GM12878 (cell line): ENCODE results near the gene SLC6A2. TPM values are rescaled to one million over a fixed set of nuclear protein-coding genes. Genes with fewer than 3 reads are reported as not detected.

Experiments
- ATAC-seq: fragments of 200-7000 bp; cut with Tn5 transposase; 3 replicates; pipeline ENCODE4 v1.9.1; 2020; ENCODE audit warnings: mild to moderate bottlenecking, moderate library complexity
- BruUV-seq: library from RNA; stranded (reverse); fragments of 400-500 nt; replicated peaks from 2 replicates; lab custom pipeline; 2021; lab: Mats Ljungman, UMichigan
- CTCF ChIA-PET: fragments of 300-600 bp; sonication (Branson Sonifier 250); formaldehyde crosslinking; extraction: SDS; loops from one replicate; lab custom pipeline; 2021; ENCODE audit warnings: inconsistent platforms; lab: Yijun Ruan, JAX
- POLR2A ChIA-PET: fragments of 350-600 bp; formaldehyde crosslinking; extraction: SDS; loops from one replicate; lab custom pipeline; 2021; ENCODE audit warnings: inconsistent platforms; lab: Charles Lee
- RAD21 ChIA-PET: fragments of 300-600 bp; sonication (Branson Sonifier 250); formaldehyde crosslinking; loops from one replicate; lab custom pipeline; 2023; ENCODE audit warnings: antibody characterized with exemption; ENCODE audit not compliant: unreplicated experiment; lab: Charles Lee
- SMC1A ChIA-PET: fragments of 300-600 bp; sonication (Branson Sonifier 250); formaldehyde crosslinking; loops from one replicate; lab custom pipeline; 2023; ENCODE audit not compliant: unreplicated experiment, uncharacterized antibody; lab: Charles Lee
- DNase-seq: peaks from one replicate; pipeline ENCODE4 v3.0.0-alpha.2; 2011; ENCODE audit warnings: low read depth, low spot score
- FAIRE-seq: peaks from 3 replicates; lab custom pipeline; 2011; peaks lifted over from hg19 to GRCh38; lab: Jason Lieb, UNC
- H2AFZ ChIP-seq: 2 replicates; pipeline ENCODE4 v1.6.0; 2011; ENCODE audit warnings: low read depth, low read length, control low read depth; ENCODE audit not compliant: control insufficient read depth
- H3K27ac ChIP-seq: 2 replicates; pipeline ENCODE4 v1.5.1; 2011; ENCODE audit warnings: control low read depth; ENCODE audit not compliant: control insufficient read depth, insufficient read depth
- H3K27me3 ChIP-seq, 2 experiments: replicated peaks in 1 of 2; 2 replicates each; pipeline versions ENCODE4 v1.6.0 to v1.6.1; 2011; ENCODE audit warnings: low read length in 1 of 2; ENCODE audit not compliant: control insufficient read depth in 2 of 2, insufficient read depth in 2 of 2
- H3K36me3 ChIP-seq, 2 experiments: 2 replicates each; pipeline ENCODE4 v1.5.1; 2011; ENCODE audit warnings: low read length in 1 of 2; ENCODE audit not compliant: control insufficient read depth in 2 of 2, insufficient read depth in 2 of 2
- H3K4me1 ChIP-seq: 2 replicates; pipeline ENCODE4 v1.6.1; 2011; ENCODE audit warnings: mild to moderate bottlenecking, low read length, moderate library complexity, mixed read lengths; ENCODE audit not compliant: control insufficient read depth, insufficient read depth
- H3K4me2 ChIP-seq: 2 replicates; pipeline ENCODE4 v1.6.0; 2011; ENCODE audit warnings: control low read depth; ENCODE audit not compliant: control insufficient read depth, insufficient read depth
- H3K4me3 ChIP-seq: fragments of 200-600 bp; sonication (generic); 2 replicates; pipeline ENCODE4 v1.5.1; 2016
- H3K79me2 ChIP-seq: 2 replicates; pipeline ENCODE4 v1.6.0; 2011; ENCODE audit warnings: low read length; ENCODE audit not compliant: control insufficient read depth, insufficient read depth
- H3K9ac ChIP-seq: 2 replicates; pipeline ENCODE4 v1.8.0; 2011; ENCODE audit warnings: low read length, control low read depth, mixed read lengths; ENCODE audit not compliant: control insufficient read depth, insufficient read depth
- H3K9me3 ChIP-seq: replicated peaks from 3 replicates; pipeline ENCODE4 v1.5.1; 2011; ENCODE audit warnings: mild to moderate bottlenecking, low read length; ENCODE audit not compliant: control insufficient read depth, insufficient read depth
- H4K20me1 ChIP-seq: 2 replicates; pipeline ENCODE4 v1.6.0; 2011; ENCODE audit not compliant: control insufficient read depth, insufficient read depth
- BHLHE40 ChIP-seq, 2 experiments: fragments of 450-650 bp in 1 of 2; IDR thresholded peaks; 2 replicates each; pipeline ENCODE4 v1.6.1; 2011 to 2017; ENCODE audit warnings: low read depth in 2 of 2, borderline replicate concordance in 1 of 2, improper control_type of control experiment in 1 of 2, low read length in 1 of 2, mild to moderate bottlenecking in 1 of 2
- MAX ChIP-seq: IDR thresholded peaks from 2 replicates; pipeline ENCODE4 v1.6.1; 2012; ENCODE audit warnings: low read depth, low read length, improper control_type of control experiment
- RBBP5 ChIP-seq: fragments of 200-600 bp; sonication (generic); conservative IDR thresholded peaks from 2 replicates; pipeline ENCODE4 v1.6.1; 2016
- RELB ChIP-seq: fragments of 450-650 bp; IDR thresholded peaks from 2 replicates; pipeline ENCODE4 v1.6.1; 2017; ENCODE audit warnings: low read depth, mild to moderate bottlenecking, moderate library complexity
- SRF ChIP-seq, 2 experiments: IDR thresholded peaks; 2 replicates each; pipeline ENCODE4 v1.6.1; 2011; ENCODE audit warnings: low read depth in 2 of 2, low read length in 2 of 2, mild to moderate bottlenecking in 1 of 2, moderate library complexity in 1 of 2
- TBL1XR1 ChIP-seq: IDR thresholded peaks from 2 replicates; pipeline ENCODE4 v1.6.1; 2012; ENCODE audit warnings: low read depth, low read length, improper control_type of control experiment
- WGBS: methylation state at CpG from one replicate; pipeline ENCODE4 v1.1.6; 2016; ENCODE audit warnings: low lambda C conversion rate; ENCODE audit not compliant: insufficient replicate concordance, insufficient coverage; ENCODE audit errors: missing lambda C conversion rate; 5-methylcytosine and 5-hydroxymethylcytosine counted together
- in situ Hi-C: fragments of 300-500 bp; cut with MboI; formaldehyde crosslinking; loops from 9 replicates; pipeline ENCODE4 v1.14.3; 2018; ENCODE audit warnings: mixed read lengths
- intact Hi-C: fragments of 100-400 bp; cut with micrococcal nuclease; formaldehyde crosslinking; loops from one replicate; pipeline ENCODE4 v1.14.2; 2022; ENCODE audit not compliant: unreplicated experiment
- polyA plus RNA-seq, 11 experiments: library from polyadenylated mRNA; depleted of rRNA in 4 of 11; unstranded in 6 of 11; stranded (reverse) in 5 of 11; fragments of >200 nt; fragmentation: Nextera tagmentation in 4 of 11; fragmentation: Illumina TruSeq in 1 of 11; extraction: Ambion mirVana in 4 of 11; extraction: Trizol in 1 of 11; gene quantifications; 1 replicate in 1 of 11; 2 replicates in 10 of 11; pipeline versions ENCODE4 v1.2.1 to v1.2.3, GENCODE V29; 2011 to 2016; ENCODE audit warnings: inconsistent platforms in 2 of 11, missing spikeins in 2 of 11, low read depth in 1 of 11
- total RNA-seq, 4 experiments: library from RNA; depleted of rRNA in 3 of 4; stranded (reverse); fragments of >200 nt in 3 of 4; fragmentation: Illumina TruSeq in 1 of 4; extraction: Trizol in 1 of 4; gene quantifications; 2 replicates each; pipeline versions ENCODE4 v1.2.1 to v1.2.3, GENCODE V29; 2013 to 2021
- TF ChIP-seq, protein P1 (sequence below): IDR thresholded peaks from 2 replicates; pipeline ENCODE4 v1.6.1; 2011; ENCODE audit warnings: low read depth, low read length, improper control_type of control experiment, borderline replicate concordance

Gene SLC6A2
- total and polyA plus RNA-seq, 10 of the 15 experiments (the other 5 are each of a cell fraction or from before 2014, with no cell fraction given) = not detected

- in situ Hi-C loops = no loop called here
- no peak overlapping the region for H2AFZ ChIP-seq
- DNase-seq (no peak), ATAC-seq (no peak), FAIRE-seq (no peak)
- no peak overlapping the region for H3K4me3 ChIP-seq
- no peaks in the 10 kb centered on the region for H3K36me3 ChIP-seq
- H3K79me2 ChIP-seq = no peaks in the 10 kb centered on the region
- no peaks in the 10 kb centered on the region for H4K20me1 ChIP-seq
- H3K27ac ChIP-seq = no peak overlapping the region
- H3K9me3 ChIP-seq = no peaks in the 10 kb centered on the region
- SMC1A ChIA-PET = no interaction called here
- BruUV-seq = no TSS peak
- no peak overlapping the region for H3K9ac ChIP-seq
- WGBS = 0% methylated on average over 2 of the region's 2 CpGs
- intact Hi-C loops = no loop called here
- H3K4me1 ChIP-seq = no peaks in the 10 kb centered on the region
- RAD21 ChIA-PET = no interaction called here
- H3K4me2 ChIP-seq = no peak overlapping the region
- H3K27me3 ChIP-seq = no peaks in the 10 kb centered on the region
- CTCF ChIA-PET = no interaction called here
- TF ChIP-seq RBBP5 = no peak
- no peak for TF ChIP-seq TBL1XR1
- no peak for TF ChIP-seq SRF (IDR thresholded peaks at IDR 0.05; ENCODE audit: low read depth in 2 of 2, low read length in 2 of 2)
- no peak for TF ChIP-seq BHLHE40 (IDR thresholded peaks at IDR 0.05; ENCODE audit: borderline replicate concordance in 1 of 2, low read depth in 2 of 2, low read length in 1 of 2)
- POLR2A ChIA-PET = no interaction called here
Observed at GRCh38 chr16:55666012-55666411, 10.2 kb downstream of the SLC6A2 start.

GRCh38 chr16:55667753-55668152, 12.0 kb downstream of the SLC6A2 start:
- Histone ChIP-seq H3K9me3 (no peaks in the 10 kb centered on the region), H3K36me3 (no peaks in the 10 kb centered on the region), H3K4me2 (no peak overlapping the region), H3K27ac (no peak overlapping the region), H3K27me3 (no peaks in the 10 kb centered on the region), H4K20me1 (no peaks in the 10 kb centered on the region), H3K4me3 (no peak overlapping the region), H3K79me2 (no peaks in the 10 kb centered on the region), H3K9ac (no peak overlapping the region), H3K4me1 (no peaks in the 10 kb centered on the region), H2AFZ (no peak overlapping the region)
- RAD21 ChIA-PET = no interaction called here
- SMC1A ChIA-PET = no interaction called here
- no peak for FAIRE-seq
- DNase-seq = no peak
- in situ Hi-C loops = no loop called here
- CTCF ChIA-PET = no interaction called here
- ATAC-seq = no peak
- 0% methylated on average over 1 of the region's 1 CpG for WGBS
- BruUV-seq = no TSS peak
- TF ChIP-seq MAX (no peak), RELB (no peak)
- TF ChIP-seq, protein P1, sequence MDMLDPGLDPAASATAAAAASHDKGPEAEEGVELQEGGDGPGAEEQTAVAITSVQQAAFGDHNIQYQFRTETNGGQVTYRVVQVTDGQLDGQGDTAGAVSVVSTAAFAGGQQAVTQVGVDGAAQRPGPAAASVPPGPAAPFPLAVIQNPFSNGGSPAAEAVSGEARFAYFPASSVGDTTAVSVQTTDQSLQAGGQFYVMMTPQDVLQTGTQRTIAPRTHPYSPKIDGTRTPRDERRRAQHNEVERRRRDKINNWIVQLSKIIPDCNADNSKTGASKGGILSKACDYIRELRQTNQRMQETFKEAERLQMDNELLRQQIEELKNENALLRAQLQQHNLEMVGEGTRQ = no peak
- POLR2A ChIA-PET = no interaction called here
- intact Hi-C loops = no loop called here
